Prostate gland (tissue), 2 donors: ENCODE measurements around the gene P2RY8. TPM values are rescaled to one million over a fixed set of nuclear protein-coding genes. Genes with fewer than 3 reads are reported as not detected.
"Not testable (repeated sequence)": the region's sequence is repeated elsewhere in the genome, so short reads cannot be mapped to it uniquely, and the experiment has no call there.

Source experiments
- DNase-seq: peaks from one replicate; pipeline ENCODE4 v3.0.0-alpha.2; 2019; ENCODE audit warnings: low spot score
- H3K27ac ChIP-seq, 2 donors: fragments of 200-600 bp; sonication (generic); 2 replicates each; pipeline ENCODE4 v1.5.1; 2017 to 2019
- H3K27me3 ChIP-seq: fragments of 200-600 bp; sonication (generic); replicated peaks from 2 replicates; pipeline ENCODE4 v1.5.1; 2019; ENCODE audit not compliant: insufficient read depth
- H3K36me3 ChIP-seq, 2 donors: fragments of 200-600 bp; sonication (generic); 1 replicate in 1 of 2; 2 replicates in 1 of 2; pipeline versions ENCODE4 v1.5.1 to v1.8.1; 2017 to 2019
- H3K4me1 ChIP-seq: fragments of 200-600 bp; sonication (generic); replicated peaks from 2 replicates; pipeline ENCODE4 v1.5.1; 2019
- H3K4me3 ChIP-seq, 2 donors: fragments of 200-600 bp; sonication (generic); 2 replicates each; pipeline ENCODE4 v1.5.1; 2017 to 2019
- H3K9me3 ChIP-seq: fragments of 200-600 bp; sonication (generic); 2 replicates; pipeline ENCODE4 v1.5.1; 2017
- POLR2A ChIP-seq: fragments of 450-650 bp; IDR thresholded peaks from one replicate; pipeline ENCODE4 v1.6.1; 2016; ENCODE audit warnings: antibody characterized with exemption, mild to moderate bottlenecking
- POLR2AphosphoS5 ChIP-seq: sonication (generic); formaldehyde crosslinking; IDR thresholded peaks from one replicate; pipeline ENCODE4 v1.6.1; 2017; ENCODE audit warnings: antibody characterized with exemption
- WGBS: methylation state at CpG from one replicate; pipeline ENCODE4 v1.1.5; 2018; 5-methylcytosine and 5-hydroxymethylcytosine counted together
- intact Hi-C: fragments of 100-400 bp; cut with DNase I; formaldehyde crosslinking; loops from one replicate; pipeline ENCODE4 v1.14.2; 2022
- total RNA-seq, 2 donors: library from RNA; depleted of rRNA; stranded (reverse); fragments of >200 nt; gene quantifications; one replicate each; pipeline ENCODE4 v1.1.0, GENCODE V29; 2016
- TF ChIP-seq, protein P1 (sequence below), 4 experiments: fragments of 200-600 bp in 2 of 4; fragments of 450-650 bp in 2 of 4; sonication (generic) in 2 of 4; IDR thresholded peaks; 1 replicate in 3 of 4; 2 replicates in 1 of 4; pipeline ENCODE4 v1.5.1; 2016 to 2019; ENCODE audit warnings: antibody characterized with exemption in 4 of 4, mild to moderate bottlenecking in 2 of 4, moderate library complexity in 2 of 4

P2RY8 gene
- total RNA-seq, 2 donors from 2014 or later, result 0.59 to 1.8 TPM

GRCh38 chrX:1492421-1493012 is 44.5 kb downstream of the P2RY8 start:
- H3K27ac ChIP-seq, result no peak overlapping the region
- TF ChIP-seq, protein P1, sequence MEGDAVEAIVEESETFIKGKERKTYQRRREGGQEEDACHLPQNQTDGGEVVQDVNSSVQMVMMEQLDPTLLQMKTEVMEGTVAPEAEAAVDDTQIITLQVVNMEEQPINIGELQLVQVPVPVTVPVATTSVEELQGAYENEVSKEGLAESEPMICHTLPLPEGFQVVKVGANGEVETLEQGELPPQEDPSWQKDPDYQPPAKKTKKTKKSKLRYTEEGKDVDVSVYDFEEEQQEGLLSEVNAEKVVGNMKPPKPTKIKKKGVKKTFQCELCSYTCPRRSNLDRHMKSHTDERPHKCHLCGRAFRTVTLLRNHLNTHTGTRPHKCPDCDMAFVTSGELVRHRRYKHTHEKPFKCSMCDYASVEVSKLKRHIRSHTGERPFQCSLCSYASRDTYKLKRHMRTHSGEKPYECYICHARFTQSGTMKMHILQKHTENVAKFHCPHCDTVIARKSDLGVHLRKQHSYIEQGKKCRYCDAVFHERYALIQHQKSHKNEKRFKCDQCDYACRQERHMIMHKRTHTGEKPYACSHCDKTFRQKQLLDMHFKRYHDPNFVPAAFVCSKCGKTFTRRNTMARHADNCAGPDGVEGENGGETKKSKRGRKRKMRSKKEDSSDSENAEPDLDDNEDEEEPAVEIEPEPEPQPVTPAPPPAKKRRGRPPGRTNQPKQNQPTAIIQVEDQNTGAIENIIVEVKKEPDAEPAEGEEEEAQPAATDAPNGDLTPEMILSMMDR (IDR thresholded peaks at IDR 0.05), result no peak
- TF ChIP-seq POLR2AphosphoS5 (no peak), POLR2A (no peak)
- H3K4me1 ChIP-seq, result no peaks in the 10 kb centered on the region
- H3K36me3 ChIP-seq, result no peaks in the 10 kb centered on the region
- no peaks in the 10 kb centered on the region for H3K9me3 ChIP-seq
- DNase-seq, result no peak
- H3K27me3 ChIP-seq, result no peaks in the 10 kb centered on the region
- intact Hi-C loops, result no loop called here
- no peak overlapping the region for H3K4me3 ChIP-seq
- 87% methylated on average over 9 of the region's 9 CpGs for WGBS

- Histone ChIP-seq H3K36me3 (no peaks in the 10 kb centered on the region), H3K9me3 (no peaks in the 10 kb centered on the region), H3K27me3 (no peaks in the 10 kb centered on the region), H3K4me1 (no peaks in the 10 kb centered on the region), H3K4me3 (no peak overlapping the region), H3K27ac (no peak overlapping the region)
- intact Hi-C loops, result no loop called here
- DNase-seq, result no peak
- TF ChIP-seq, protein P1 (IDR thresholded peaks at IDR 0.05), result no peak
- TF ChIP-seq POLR2AphosphoS5 (no peak), POLR2A (no peak)
- WGBS, result 83% methylated on average over 6 of the region's 6 CpGs
Observed at GRCh38 chrX:1491851-1492349, 45.1 kb downstream of the P2RY8 start.

DNA sequence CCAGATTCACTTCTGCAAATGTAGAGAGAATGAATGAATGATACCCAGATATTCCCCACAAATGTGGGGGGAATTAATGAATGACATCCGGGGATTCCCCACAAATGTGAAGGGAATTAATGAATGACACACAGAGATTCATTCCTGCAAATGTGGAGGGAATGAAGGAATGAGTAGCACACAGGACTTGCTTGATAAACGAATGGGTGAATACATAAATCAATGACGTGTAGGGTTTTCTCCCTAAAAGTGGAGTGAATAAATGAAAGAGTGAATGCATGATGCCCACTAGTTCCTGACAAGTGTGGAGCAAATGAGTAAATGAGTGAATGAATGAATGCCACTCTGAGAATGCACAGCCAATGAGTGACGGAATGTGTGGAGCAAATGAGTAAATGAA is 45.7 kb downstream of the P2RY8 start:
- H3K4me1 ChIP-seq, H3K9me3 ChIP-seq, DNase-seq, H3K36me3 ChIP-seq, H3K27me3 ChIP-seq, H3K4me3 ChIP-seq, intact Hi-C loops, H3K27ac ChIP-seq: not testable (repeated sequence)
- 94% methylated on average over 4 of the region's 4 CpGs for WGBS

DNA sequence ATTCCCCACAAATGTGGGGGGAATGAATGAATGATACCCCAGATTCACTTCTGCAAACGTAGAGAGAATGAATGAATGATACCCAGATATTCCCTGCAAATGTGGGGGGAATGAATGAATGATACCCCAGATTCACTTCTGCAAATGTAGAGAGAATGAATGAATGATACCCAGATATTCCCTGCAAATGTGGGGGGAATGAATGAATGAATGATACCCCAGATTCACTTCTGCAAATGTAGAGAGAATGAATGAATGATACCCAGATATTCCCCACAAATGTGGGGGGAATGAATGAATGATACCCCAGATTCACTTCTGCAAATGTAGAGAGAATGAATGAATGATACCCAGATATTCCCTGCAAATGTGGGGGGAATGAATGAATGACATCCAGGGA is 46.3 kb downstream of the P2RY8 start:
- H3K36me3 ChIP-seq, H3K4me1 ChIP-seq, H3K4me3 ChIP-seq, H3K27ac ChIP-seq, intact Hi-C loops, H3K9me3 ChIP-seq, DNase-seq, H3K27me3 ChIP-seq: not testable (repeated sequence)
- WGBS, result 89% methylated on average over 1 of the region's 1 CpG

DNA sequence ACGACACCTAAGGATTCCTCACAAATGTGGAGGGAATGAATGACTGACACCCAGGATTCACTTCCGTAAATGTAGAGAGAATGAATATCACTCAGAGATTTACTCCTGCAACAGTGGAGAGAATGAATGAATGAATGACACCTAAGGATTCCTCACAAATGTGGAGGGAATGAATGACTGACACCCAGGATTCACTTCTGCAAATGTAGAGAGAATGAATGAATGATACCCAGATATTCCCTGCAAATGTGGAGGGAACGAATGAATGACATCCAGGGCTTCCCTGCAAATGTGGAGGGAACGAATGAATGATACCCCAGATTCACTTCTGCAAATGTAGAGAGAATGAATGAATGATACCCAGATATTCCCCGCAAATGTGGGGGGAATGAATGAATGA is 47.6 kb downstream of the P2RY8 start:
- H3K36me3 ChIP-seq, intact Hi-C loops, H3K4me1 ChIP-seq, H3K27ac ChIP-seq, H3K27me3 ChIP-seq, H3K9me3 ChIP-seq, DNase-seq, H3K4me3 ChIP-seq: not testable (repeated sequence)
- WGBS, result 85% methylated on average over 5 of the region's 5 CpGs

DNA sequence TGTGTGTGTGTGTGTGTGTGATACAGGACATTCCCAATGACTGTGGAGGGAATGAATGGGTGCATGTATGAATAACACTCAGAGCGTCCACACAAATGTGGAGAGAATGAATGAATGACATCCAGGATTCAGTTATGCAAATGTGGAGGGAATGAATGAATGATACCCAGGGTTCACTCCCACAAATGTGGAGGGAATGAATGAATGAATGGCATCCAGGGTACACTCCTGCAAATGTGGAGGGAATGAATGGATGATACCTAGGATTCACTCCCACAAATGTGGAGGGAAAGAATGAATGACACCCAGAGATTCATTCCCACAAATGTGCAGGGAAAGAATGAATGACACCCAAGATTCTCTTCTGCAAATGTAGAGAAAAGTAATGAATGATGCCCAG is 48.2 kb downstream of the P2RY8 start:
- H3K36me3 ChIP-seq, result no peaks in the 10 kb centered on the region
- intact Hi-C loops, result no loop called here
- DNase-seq, result no peak
- no peaks in the 10 kb centered on the region for H3K27me3 ChIP-seq
- no peak overlapping the region for H3K27ac ChIP-seq
- WGBS, result 100% methylated on average over 1 of the region's 1 CpG
- no peaks in the 10 kb centered on the region for H3K4me1 ChIP-seq
- no peak overlapping the region for H3K4me3 ChIP-seq
- H3K9me3 ChIP-seq, result no peaks in the 10 kb centered on the region
- TF ChIP-seq POLR2AphosphoS5, result no peak

- 94% methylated on average over 3 of the region's 3 CpGs for WGBS
- no peak overlapping the region for H3K4me3 ChIP-seq
- no peak overlapping the region for H3K27ac ChIP-seq
- TF ChIP-seq POLR2AphosphoS5 (no peak), POLR2A (no peak)
- TF ChIP-seq, protein P1 (IDR thresholded peaks at IDR 0.05), result no peak
- no peaks in the 10 kb centered on the region for H3K36me3 ChIP-seq
- intact Hi-C loops, result no loop called here
- no peaks in the 10 kb centered on the region for H3K4me1 ChIP-seq
- H3K9me3 ChIP-seq, result no peaks in the 10 kb centered on the region
- no peak for DNase-seq
- no peaks in the 10 kb centered on the region for H3K27me3 ChIP-seq
Observed at GRCh38 chrX:1488141-1488540, 48.8 kb downstream of the P2RY8 start.
